ENCODE data around the gene ARL6IP4. TPM values are rescaled to one million over a fixed set of nuclear protein-coding genes. Genes with fewer than 3 reads are reported as not detected.

The ARL6IP4 gene
- total and polyA plus RNA-seq, 10 of the 15 experiments (the other 5 are each of a cell fraction or from before 2014, with no cell fraction given): 2.5 to 320 (median 188) TPM

DNA sequence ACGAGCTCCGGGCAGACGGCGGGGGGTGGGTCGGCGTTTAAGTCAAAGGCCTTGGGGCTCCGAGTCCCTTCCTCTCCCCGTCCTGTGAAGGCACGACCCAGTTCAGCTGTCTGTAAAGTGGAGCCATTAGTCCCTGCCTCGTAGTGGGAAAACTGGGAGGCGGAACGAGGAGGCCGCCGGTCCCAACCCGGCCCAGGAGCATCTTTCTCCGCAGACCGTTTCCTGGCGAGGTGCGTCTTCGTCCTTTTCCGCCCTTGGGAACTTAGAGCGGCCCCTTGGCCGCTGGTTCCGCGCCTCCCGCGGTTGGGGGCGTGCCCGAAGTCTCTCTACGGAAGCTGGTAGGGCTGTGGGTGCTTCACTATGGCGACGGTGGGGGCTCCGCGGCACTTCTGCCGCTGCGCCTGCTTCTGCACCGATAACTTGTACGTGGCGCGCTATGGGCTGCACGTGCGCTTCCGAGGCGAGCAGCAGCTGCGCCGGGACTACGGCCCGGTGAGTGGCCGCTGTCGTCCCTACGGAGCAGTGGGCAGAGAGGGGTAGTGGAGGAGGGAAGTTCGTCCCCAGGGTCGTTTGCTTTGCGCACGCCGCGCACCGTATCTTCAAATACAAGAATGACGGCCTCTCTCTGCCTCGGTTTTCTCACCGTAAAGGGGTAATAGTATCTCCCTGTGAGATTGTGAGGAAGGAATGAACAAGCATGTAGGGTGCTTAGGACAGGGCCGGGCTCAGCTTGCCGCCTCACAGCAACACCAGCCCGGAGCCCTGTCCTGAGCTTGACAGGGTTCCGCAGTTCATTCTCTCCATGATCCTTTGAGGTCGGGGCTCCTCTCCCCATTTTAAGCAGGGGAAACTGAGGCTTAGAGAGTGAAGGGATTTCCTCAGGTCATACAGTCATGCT is 5.3 kb upstream of the ARL6IP4 start, which contains the start of gene OGFOD2 (continued):
- TF ChIP-seq, protein P1, sequence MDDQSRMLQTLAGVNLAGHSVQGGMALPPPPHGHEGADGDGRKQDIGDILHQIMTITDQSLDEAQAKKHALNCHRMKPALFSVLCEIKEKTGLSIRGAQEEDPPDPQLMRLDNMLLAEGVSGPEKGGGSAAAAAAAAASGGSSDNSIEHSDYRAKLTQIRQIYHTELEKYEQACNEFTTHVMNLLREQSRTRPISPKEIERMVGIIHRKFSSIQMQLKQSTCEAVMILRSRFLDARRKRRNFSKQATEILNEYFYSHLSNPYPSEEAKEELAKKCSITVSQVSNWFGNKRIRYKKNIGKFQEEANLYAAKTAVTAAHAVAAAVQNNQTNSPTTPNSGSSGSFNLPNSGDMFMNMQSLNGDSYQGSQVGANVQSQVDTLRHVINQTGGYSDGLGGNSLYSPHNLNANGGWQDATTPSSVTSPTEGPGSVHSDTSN (IDR thresholded peaks at IDR 0.05; ENCODE audit: insufficient replicate concordance, low read depth, low read length): no peak
- TF ChIP-seq, protein P2, sequence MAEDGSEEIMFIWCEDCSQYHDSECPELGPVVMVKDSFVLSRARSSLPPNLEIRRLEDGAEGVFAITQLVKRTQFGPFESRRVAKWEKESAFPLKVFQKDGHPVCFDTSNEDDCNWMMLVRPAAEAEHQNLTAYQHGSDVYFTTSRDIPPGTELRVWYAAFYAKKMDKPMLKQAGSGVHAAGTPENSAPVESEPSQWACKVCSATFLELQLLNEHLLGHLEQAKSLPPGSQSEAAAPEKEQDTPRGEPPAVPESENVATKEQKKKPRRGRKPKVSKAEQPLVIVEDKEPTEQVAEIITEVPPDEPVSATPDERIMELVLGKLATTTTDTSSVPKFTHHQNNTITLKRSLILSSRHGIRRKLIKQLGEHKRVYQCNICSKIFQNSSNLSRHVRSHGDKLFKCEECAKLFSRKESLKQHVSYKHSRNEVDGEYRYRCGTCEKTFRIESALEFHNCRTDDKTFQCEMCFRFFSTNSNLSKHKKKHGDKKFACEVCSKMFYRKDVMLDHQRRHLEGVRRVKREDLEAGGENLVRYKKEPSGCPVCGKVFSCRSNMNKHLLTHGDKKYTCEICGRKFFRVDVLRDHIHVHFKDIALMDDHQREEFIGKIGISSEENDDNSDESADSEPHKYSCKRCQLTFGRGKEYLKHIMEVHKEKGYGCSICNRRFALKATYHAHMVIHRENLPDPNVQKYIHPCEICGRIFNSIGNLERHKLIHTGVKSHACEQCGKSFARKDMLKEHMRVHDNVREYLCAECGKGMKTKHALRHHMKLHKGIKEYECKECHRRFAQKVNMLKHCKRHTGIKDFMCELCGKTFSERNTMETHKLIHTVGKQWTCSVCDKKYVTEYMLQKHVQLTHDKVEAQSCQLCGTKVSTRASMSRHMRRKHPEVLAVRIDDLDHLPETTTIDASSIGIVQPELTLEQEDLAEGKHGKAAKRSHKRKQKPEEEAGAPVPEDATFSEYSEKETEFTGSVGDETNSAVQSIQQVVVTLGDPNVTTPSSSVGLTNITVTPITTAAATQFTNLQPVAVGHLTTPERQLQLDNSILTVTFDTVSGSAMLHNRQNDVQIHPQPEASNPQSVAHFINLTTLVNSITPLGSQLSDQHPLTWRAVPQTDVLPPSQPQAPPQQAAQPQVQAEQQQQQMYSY (CRISPR knock-in tag; IDR thresholded peaks at IDR 0.05): no peak
- TF ChIP-seq RBBP5 (conservative IDR thresholded peaks at IDR 0.05) (no peak), MXI1 (IDR thresholded peaks at IDR 0.05; ENCODE audit: low read depth, low read length) (peak; percentile 79), POLR2AphosphoS2 (IDR thresholded peaks at IDR 0.05; ENCODE audit: low read depth, low read length) (0 out of 2 replicates have a peak, but pooled peaks have one; percentile 45), SP1 (IDR thresholded peaks at IDR 0.05; ENCODE audit: low read depth, low read length) (peak; percentile 83), SPI1 (IDR thresholded peaks at IDR 0.05; ENCODE audit: borderline replicate concordance, insufficient read depth, low read depth, low read length) (peak; percentile 29; the same call in 1 of the 2 replicates), HDGF (IDR thresholded peaks at IDR 0.05) (no peak), RB1 (IDR thresholded peaks at IDR 0.05; ENCODE audit: borderline replicate concordance) (peak; percentile 67), BACH1 (IDR thresholded peaks at IDR 0.05; ENCODE audit: borderline replicate concordance) (peak; percentile 76; the same call in 1 of the 2 replicates), SRF (IDR thresholded peaks at IDR 0.05; ENCODE audit: low read depth in 2 of 2, low read length in 2 of 2) (no peak), ESRRA (IDR thresholded peaks at IDR 0.05; ENCODE audit: low read length) (no peak), LARP7 (IDR thresholded peaks at IDR 0.05) (peak; percentile 82; the same call in 1 of the 2 replicates), ZNF217 (IDR thresholded peaks at IDR 0.05) (no peak)
- TF ChIP-seq, protein P3, sequence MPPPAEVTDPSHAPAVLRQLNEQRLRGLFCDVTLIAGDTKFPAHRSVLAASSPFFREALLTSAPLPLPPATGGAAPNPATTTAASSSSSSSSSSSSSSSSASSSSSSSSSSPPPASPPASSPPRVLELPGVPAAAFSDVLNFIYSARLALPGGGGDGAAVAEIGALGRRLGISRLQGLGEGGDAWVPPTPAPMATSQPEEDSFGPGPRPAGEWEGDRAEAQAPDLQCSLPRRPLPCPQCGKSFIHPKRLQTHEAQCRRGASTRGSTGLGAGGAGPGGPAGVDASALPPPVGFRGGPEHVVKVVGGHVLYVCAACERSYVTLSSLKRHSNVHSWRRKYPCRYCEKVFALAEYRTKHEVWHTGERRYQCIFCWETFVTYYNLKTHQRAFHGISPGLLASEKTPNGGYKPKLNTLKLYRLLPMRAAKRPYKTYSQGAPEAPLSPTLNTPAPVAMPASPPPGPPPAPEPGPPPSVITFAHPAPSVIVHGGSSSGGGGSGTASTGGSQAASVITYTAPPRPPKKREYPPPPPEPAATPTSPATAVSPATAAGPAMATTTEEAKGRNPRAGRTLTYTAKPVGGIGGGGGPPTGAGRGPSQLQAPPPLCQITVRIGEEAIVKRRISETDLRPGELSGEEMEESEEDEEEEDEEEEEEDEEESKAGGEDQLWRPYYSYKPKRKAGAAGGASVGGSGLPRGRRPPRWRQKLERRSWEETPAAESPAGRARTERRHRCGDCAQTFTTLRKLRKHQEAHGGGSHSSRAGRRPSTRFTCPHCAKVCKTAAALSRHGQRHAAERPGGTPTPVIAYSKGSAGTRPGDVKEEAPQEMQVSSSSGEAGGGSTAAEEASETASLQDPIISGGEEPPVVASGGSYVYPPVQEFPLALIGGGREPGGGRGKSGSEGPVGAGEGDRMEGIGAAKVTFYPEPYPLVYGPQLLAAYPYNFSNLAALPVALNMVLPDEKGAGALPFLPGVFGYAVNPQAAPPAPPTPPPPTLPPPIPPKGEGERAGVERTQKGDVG (CRISPR knock-in tag; IDR thresholded peaks at IDR 0.05): no peak
- TF ChIP-seq, protein P4, sequence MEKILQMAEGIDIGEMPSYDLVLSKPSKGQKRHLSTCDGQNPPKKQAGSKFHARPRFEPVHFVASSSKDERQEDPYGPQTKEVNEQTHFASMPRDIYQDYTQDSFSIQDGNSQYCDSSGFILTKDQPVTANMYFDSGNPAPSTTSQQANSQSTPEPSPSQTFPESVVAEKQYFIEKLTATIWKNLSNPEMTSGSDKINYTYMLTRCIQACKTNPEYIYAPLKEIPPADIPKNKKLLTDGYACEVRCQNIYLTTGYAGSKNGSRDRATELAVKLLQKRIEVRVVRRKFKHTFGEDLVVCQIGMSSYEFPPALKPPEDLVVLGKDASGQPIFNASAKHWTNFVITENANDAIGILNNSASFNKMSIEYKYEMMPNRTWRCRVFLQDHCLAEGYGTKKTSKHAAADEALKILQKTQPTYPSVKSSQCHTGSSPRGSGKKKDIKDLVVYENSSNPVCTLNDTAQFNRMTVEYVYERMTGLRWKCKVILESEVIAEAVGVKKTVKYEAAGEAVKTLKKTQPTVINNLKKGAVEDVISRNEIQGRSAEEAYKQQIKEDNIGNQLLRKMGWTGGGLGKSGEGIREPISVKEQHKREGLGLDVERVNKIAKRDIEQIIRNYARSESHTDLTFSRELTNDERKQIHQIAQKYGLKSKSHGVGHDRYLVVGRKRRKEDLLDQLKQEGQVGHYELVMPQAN (conservative IDR thresholded peaks at IDR 0.05): peak; percentile 94
- TF ChIP-seq, protein P5, sequence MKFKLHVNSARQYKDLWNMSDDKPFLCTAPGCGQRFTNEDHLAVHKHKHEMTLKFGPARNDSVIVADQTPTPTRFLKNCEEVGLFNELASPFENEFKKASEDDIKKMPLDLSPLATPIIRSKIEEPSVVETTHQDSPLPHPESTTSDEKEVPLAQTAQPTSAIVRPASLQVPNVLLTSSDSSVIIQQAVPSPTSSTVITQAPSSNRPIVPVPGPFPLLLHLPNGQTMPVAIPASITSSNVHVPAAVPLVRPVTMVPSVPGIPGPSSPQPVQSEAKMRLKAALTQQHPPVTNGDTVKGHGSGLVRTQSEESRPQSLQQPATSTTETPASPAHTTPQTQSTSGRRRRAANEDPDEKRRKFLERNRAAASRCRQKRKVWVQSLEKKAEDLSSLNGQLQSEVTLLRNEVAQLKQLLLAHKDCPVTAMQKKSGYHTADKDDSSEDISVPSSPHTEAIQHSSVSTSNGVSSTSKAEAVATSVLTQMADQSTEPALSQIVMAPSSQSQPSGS (IDR thresholded peaks at IDR 0.05; ENCODE audit: low read length): no peak

All from GM12878 (cell line).